C4-2B (cell line): ENCODE data around the gene TTLL13.

Experiments
- ZFX ChIP-seq: fragments of 450-650 bp; IDR thresholded peaks from 2 replicates; pipeline ENCODE4 v1.6.1; 2017
- TF ChIP-seq, protein P1 (sequence below): fragments of 450-650 bp; conservative IDR thresholded peaks from 2 replicates; pipeline ENCODE4 v1.5.1; 2017; ENCODE audit warnings: mild to moderate bottlenecking

DNA sequence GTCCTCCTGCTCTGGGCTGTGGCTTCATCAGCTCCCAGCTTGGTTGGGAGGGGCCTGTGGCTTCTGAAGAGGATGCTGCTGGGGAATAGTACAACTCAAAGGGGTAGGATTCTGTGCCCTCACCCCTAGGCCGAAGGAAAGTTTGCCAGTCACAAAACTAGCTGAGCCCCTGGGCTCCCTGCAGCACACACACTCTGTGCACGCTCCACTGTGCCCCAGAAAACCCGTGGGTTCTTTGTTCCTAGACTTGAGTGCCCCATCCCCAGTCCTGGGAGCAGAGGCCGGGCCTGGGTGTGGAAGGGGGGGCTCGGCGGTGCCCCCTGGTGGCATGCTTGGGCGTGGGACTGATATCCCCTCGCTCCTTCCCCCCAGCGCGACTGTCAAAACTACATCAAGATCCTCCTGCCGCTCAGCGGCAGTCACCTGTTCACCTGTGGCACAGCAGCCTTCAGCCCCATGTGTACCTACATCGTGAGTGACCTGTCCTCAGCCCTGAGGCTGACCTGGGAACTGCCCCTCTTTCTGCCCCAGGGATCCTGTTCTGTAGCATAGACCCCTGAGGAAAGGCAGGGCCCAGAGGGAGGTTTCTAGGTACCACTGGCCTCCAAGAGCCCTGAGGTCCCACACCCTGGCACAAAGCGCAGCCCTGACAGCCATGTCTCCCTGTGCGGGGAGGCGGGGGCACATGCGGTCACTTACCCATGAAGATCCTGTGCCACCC is 29.8 kb upstream of the TTLL13 start:
- TF ChIP-seq, protein P1, sequence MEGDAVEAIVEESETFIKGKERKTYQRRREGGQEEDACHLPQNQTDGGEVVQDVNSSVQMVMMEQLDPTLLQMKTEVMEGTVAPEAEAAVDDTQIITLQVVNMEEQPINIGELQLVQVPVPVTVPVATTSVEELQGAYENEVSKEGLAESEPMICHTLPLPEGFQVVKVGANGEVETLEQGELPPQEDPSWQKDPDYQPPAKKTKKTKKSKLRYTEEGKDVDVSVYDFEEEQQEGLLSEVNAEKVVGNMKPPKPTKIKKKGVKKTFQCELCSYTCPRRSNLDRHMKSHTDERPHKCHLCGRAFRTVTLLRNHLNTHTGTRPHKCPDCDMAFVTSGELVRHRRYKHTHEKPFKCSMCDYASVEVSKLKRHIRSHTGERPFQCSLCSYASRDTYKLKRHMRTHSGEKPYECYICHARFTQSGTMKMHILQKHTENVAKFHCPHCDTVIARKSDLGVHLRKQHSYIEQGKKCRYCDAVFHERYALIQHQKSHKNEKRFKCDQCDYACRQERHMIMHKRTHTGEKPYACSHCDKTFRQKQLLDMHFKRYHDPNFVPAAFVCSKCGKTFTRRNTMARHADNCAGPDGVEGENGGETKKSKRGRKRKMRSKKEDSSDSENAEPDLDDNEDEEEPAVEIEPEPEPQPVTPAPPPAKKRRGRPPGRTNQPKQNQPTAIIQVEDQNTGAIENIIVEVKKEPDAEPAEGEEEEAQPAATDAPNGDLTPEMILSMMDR = peak; percentile 88
- no peak for TF ChIP-seq ZFX
